NCI-H1092 treated with DMSO at 0.1 percent for 48 hours (cell line): Measurements from ENCODE around the gene VAT1.
"Not testable (repeated sequence)": the region's sequence is repeated elsewhere in the genome, so short reads cannot be mapped to it uniquely, and the experiment has no call there.

Source experiments
- DNase-seq: peaks from one replicate; lab custom pipeline; 2025; lab: John Stamatoyannopoulos, UW

VAT1 gene

DNA sequence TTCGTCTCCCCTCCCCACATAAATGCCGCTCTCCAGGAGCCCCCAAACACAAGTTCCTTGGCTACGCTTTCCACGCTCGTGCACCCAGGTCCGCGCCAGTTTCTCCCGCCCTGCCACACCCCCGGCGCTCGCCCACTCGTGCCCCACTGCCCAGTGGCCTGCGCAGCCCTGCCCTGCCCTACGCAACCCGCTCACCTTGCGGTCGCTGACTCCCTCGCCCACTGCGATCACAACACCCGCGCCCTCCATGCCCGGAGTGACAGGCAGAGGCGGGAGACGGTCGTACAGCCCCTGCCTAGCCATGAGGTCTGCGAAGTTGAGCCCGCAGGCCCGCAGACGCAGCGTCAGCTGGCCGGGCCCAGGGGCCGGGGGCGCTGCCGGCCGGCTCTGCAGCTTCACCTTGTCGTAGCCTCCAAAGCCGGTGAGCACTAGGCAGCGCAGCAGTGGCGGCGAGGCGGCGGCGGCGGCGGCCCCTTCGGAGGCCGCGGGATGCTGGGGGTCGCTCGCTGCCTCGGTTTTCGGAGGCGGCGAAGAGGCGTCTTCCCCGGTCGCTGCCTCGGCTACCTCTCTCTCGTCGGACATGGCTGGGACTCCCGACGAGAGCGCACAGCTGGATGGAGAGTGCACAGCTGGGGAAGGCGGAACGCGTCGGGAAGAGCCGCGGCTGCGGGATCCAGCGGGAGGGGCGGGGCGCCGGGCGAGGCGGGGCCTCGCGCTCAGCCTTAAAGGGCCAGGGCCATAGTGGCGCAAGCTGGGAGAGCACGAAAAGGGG is at the start of gene VAT1:
VAT1 (minus strand) TSS at position 645 of the 772 bp plus-strand sequence; CDS start at position 582, 63 bp downstream.
- DNase-seq = peak; percentile 61

DNA sequence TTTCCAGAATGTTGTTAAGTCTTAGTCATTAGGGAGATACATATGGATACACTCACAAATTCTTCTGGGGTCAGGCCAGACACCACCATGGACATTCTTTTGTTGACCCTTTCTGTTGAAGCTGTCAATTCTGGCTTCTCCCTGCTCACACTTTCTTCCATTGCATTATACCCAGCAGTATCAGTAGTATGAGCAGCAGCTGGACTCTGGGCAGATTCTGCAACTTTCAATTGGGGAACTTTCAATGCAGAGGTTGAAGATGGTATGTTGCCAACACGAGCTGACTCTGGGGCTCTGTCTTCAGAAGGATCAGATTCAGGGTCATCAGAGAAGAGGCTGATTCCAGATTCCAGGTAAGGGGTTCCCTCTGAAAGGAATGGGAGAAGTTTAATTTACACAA is 48.7 kb upstream of the VAT1 start:
- no peak for DNase-seq

DNA sequence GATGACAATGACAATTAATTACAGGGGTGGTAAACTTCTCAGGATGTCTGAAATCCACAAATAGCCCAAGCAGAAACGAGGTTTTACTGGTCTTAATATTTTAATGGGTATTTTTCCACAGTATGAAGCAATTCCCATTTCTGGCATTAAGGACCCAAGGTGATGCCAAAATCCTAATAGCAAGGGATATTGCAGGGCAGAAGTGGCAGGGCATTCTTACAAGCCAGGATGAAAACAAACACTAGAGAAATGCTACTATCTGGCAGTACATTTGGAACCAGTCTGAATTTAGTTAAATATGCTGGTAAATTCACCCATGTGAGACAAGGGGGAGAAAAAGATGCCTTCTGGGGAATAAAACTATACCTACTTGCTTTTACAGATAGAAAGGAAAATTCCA is 48.1 kb upstream of the VAT1 start:
- no peak for DNase-seq

DNA sequence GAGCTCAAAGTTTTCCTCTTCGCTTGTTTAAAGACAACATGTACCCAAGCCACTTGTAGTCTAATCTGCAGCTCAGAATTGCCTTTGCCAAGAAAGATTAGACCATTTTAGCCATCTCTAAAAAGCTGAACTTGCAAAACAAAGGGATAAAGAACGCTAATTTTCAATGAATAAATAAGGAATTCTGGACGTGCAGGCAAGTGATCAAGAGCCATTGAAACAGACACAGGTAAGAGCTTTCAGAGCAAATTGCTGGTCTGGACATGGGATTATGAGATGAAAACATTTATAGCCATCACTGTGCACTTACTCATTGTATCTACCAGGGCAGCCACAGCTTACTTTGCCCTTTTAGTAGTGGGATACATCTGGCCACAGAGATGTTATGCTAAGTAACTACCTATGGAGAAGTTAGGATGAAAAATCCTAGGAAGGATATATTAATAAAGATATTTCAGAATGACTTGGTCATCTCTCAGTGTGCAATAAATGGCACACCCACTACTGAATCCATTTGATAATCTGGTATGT is 47.2 kb upstream of the VAT1 start:
- DNase-seq = no peak

DNA sequence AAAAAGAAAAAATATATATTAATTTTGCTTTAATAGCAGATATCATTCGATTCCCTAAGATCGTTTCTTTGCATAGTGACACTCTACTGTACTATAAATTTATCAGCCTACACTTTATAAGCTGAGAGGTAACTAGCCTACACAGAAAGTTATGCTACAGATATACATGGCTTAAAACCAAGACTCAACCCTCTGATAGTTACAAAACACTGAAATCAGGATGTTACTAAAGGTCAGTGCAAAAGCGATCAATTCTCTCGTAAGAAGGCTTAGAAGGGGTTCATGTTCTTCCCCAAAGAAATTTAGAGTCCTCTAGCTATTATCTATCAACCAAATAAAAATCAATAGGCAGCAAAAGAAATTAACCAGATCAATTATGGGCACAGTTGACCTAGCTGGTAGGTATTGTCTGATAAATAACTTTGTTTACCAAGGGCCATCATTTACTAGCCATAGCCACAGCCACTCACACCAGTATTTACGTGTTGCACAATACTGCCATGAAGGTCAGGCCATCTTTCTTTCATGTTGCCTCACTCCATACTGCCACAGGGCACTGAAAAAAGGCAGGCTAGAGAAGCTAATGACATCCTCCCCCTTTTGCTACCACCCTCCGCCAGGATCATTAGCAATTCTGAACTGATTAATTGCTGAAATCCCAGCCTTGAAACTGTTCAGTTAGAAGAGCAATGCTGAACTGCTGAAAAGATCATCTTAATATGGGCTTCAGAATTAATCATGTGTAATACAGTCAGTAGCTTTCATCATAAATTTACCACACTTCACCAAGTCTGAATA is 46.6 kb upstream of the VAT1 start:
- DNase-seq = no peak

DNA sequence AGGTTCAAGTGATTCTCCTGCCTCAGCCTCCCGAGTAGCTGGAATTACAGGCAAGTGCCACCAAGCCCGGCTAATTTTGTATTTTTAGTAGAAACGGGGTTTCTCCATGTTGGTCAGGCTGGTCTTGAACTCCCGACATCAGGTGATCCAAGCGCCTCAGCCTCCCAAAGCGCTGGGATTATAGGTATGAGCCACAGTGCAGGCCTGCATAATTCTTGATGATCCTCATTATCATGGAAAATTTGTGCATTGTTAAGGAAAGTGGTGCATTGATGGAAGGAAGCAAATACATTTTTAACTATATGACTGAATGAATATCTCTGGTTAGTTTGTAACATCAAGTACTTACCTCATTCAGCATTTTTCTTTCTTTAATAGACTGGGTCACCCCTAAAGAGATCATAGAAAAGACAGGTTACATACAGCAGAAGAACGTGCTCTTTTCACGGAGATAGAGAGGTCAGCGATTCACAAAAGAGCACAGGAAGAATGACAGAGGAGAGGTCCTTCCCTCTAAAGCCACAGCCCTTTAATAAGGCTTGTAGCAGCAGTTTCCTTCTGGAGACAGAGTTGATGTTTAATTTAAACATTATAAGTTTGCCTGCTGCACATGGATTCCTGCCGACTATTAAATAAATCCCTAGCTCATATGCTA is 40.9 kb upstream of the VAT1 start:
- no peak for DNase-seq

DNA sequence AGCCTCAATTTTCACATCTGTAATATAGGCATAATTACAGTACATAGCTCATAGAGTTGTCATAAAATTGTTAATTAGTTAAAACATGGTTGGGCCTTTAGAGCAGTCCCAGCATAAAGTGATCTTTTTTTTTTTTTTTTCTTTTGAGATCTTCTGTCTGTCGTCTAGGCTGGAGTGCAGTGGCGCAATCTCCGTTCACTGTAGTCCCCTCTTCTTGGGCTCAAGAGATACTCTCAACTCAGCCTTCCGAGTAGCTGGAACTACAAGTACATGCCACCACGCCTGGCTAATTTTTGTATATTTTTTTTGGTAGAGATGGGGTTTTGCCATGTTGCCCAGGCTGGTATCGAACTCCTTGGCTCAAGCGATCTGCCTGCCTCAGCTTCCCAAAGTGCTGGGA is 33.9 kb upstream of the VAT1 start:
- no peak for DNase-seq

DNA sequence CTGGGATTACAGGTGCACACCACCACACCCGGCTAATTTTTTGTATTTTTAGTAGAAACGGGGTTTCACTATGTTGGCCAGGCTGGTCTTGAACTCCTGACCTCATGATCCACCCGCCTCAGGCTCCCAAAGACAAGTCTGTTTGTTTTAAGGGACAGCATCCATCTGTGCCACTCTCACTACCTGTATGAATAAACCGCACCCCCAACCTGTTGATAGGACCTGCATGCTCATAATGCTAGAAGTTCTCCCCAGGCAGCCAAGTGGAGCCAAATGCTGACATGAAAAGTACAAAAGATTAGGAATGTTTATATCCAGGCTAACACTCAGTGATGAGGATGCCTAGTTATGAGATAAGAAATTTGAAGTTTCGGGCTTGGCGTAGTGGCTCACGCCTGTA is 30.8 kb upstream of the VAT1 start:
- DNase-seq = not testable (repeated sequence)

DNA sequence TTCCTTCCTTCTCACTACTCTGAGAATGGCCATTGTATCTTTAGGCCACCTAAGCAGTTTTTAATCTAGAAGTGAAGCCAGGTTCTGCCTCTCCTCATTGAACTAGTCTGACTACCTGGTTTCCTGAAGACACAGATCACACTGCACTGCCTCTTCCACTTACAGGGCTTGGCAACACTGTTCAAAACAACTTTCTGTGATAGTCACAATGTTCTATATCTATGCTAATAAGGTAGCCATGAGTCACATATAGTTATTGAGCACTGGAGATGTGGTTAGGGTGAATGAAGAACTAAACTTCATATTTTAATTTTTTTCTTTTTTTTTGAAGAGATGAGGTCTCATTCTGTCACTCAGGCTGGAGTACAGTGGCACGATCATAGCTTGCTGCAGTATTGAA is 29.8 kb upstream of the VAT1 start:
- no peak for DNase-seq

DNA sequence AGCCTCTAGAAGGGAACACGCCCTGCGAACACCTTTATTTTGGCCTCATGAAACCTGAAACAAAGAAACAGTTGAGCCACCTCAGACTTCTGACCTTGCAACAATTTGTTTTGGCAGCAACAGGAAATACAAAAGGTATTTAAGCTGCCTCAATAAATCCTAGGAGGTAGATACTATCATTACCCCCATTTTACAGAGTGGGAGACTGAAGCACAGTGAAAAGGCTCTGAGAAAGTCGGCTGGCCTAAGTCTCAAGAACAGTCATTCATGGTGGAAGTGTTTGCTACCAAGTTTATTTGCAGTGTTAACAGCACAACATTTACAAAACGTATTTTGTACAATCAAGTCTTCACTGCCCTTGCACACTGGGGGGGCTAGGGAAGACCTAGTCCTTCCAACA is 21.8 kb upstream of the VAT1 start:
- no peak for DNase-seq

DNA sequence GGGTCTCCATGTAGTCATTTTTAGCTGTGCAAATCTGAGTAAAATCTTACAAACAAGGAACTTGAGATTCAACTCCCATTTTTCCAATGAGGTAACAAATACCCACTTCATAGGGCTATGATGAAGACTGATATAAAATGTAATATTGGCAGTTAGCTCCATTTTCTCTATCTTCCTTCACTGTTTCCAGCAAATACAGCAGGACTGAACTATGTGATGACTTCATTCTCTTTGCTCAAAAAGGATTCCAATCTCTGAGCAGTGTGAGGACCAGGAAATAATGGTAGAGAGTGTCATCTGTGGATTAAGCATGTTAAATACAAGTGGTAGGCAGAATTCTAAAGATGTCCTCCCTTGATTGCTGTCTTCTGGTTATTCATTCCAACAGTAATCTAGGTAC is 21.1 kb upstream of the VAT1 start:
- DNase-seq = no peak

DNA sequence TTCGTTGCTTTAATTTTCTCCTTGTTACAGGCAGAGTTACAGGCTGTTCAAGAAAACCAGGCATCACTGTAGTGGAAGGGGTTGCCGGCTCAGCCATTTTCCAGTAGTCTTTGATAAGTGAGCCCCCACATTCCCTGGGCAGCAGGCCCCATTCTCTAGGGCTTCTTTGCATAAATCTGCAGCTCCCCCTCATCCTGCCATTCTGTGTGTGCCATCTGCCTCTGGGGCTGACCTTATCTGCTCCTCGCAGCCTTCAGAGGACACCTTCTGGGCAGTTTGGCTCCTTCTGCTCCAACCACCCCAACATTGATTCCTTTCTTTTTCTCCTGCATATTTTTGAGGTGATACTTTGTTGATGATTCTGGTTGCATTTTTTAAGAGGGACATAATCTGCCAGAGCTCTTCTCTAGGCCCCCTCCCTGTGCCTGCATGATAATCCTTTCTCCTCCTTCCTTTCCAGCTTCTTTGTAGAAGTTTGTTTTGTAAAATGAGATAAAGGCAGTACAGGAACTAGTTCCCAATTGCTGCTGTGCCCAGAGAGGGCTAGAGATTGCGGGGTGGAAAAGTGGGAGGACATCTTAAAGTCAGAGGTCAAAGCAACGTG is 19.9 kb upstream of the VAT1 start:
- no peak for DNase-seq

DNA sequence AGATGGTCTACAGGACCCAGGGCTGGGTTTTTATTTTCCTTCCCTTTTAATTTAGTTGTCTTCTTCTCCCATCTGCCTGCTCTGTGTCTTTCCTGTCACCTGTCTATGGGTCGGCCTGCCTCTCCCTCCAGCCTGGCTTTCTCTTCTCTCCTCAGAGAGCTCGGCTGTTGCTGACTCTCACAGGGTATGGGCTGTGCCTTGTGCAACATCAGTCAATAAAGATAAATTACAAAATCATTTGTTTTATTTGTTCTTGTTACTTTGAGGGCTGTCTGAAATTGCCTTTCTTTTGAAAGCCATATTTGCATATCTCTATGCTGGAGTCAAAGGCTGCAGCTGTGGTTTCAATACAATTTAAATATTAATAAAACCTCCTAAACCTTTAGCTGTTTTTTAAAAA is 18.5 kb upstream of the VAT1 start:
- no peak for DNase-seq

DNA sequence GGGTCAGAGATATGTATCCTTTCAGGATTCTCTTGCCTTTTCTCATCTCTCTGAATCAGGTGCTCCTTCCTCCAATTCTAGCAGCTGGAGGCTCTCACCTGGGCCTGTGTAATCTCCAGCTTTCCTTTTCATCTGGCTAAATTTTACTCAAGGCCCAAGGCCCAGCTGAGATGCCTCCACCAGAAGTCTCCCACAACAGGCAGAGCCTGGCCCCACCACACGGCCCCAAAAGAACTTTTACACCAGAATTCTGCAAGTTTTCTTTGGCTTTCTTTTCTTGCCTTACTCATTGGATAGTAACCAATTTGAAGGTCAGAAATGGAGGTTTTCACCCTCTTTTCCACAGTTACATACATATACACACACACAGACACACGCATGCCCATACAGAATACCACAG is 17.5 kb upstream of the VAT1 start:
- no peak for DNase-seq

DNA sequence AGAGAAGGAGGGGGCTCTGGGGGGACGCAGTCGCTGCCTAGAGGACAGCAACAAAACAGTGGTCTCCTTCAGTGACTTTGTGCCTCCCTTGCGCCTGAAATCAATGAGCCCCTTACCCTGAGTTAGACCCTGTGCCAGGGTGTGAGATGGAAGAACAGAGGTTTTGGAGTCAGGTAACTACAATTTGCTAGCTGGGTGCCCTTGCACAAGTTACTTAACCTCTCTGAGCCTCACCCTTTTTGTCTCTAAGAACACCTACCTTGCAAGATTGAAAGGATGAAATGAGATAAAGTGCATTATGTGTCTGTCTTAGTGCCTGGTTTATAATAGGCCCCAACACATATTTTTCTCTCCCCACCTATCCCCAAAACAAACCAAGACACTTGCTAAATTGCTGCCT is 12.7 kb upstream of the VAT1 start:
- no peak for DNase-seq

DNA sequence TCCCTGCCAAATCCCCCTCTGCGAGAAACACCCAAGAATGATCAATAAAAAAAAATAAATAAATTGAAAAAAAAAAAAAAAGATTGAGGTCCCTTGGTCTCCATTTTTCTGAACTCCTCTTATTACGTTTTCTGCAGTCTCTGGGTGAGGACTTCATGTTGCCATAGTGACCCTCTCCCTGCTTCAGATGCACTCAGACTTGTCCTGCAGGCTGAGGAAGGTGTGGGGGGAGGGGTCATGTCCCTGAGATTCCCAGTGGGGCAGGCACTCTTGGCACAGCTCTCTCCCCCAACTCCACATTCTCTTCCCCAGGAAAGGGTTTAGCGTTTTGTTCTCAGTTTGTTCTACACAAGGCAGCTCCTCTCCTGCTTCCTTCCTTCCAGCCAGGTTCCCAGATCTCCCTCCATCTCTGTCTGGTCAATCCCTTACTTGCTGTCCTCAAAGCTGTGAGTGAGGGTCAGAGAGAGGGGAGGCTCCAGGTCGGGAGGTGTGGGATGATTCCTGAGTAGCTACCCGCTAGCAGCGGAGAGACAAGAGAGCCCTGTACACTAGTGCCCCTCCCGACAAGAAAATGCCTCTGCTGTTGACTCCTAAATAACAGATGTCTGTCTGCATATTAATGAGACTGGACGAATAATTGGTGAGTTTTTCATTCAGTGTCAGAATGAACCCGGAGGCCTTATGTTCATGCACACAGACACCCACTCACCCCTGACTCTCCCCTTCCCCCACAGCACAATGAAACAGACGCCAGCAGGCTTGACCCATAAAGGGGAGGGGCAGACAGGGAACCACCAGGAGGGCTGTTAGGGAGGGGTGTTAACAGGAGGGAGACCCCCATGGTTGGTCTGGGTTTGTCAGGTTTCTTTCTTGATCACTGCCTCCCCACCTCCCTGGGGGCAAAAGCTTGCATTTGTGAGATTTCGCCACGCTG is 12.0 kb upstream of the VAT1 start:
- DNase-seq = no peak

DNA sequence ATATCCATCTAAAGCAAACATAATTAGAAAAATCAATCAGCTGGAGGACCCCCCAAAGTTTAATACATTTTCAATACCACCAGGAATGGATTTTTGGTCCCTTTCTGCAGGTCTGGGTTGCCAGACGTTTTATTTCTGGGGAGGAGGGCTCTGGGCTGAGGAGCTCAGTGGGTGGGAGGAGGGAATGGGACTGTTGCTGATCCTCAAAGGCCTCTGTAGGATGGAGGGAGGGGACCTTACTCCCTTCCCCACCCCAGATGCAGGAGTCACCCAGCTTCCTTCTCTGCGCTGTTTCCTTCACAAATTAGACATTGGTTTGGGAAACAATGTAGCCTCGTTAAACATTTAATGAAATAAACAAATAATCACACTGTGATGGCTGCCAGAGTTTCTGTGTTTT is 9.5 kb upstream of the VAT1 start:
- no peak for DNase-seq

DNA sequence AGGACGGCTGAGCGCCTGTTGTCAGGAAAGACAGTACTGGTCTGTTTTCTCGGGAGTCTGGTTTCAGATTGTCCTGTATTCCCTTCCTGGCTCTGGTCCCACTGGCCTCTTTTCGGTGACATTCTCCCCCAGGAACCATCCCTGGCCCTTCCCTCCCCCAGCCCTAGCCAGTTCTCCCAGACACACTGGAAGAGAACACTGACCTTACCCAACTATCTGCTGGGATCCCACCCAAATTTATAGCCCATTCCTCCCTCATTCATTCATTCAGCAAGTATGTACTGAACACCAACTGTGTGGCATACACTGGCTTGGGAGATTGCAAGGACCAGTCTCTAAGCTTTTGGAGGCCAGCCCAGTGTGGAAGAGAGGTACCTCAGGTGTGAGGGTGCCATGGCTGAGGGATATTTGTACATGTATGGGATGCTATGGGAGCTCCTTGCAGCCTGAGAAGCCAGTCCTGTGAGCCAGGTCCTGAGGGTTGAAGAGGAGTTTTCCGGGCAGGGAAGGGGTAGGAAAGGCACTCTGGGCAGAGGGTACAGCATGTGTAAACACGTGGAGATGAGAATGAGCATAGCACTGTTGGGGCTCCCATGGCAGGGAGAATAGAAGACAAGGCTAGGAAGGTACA is 8.1 kb upstream of the VAT1 start:
- no peak for DNase-seq

DNA sequence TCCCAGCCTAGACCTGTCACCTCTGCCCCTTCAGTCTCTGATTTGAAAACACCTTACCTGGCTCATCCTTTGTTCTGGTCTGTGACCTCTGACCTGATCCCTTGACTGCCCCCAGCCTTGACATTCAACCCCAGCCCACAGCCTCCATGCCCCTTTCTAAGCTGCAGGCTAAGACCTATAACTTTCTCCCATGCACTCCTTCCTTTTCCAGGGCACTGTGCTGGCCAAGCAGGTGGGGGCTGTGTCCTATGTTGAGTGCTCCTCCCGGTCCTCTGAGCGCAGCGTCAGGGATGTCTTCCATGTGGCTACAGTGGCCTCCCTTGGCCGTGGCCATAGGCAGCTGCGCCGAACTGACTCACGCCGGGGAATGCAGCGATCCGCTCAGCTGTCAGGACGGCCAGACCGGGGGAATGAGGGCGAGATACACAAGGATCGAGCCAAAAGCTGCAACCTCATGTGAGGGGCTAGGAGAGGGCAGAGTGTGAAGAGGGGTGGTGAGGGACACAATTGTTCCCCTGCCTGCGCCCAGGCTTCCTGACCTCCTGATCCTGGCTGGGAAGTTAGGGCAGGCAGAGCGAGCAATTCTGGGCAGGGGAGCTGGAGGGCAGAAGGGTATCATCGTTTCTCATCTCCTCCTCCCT is 6.2 kb upstream of the VAT1 start:
- DNase-seq = no peak
